Measurements from ENCODE around the gene CNTN1. TPM values are rescaled to one million over a fixed set of nuclear protein-coding genes. Genes with fewer than 3 reads are reported as not detected.

CNTN1 gene
- total RNA-seq, 4 donors from 2014 or later: 7.5 to 34.2 (median 19.4) TPM

DNA sequence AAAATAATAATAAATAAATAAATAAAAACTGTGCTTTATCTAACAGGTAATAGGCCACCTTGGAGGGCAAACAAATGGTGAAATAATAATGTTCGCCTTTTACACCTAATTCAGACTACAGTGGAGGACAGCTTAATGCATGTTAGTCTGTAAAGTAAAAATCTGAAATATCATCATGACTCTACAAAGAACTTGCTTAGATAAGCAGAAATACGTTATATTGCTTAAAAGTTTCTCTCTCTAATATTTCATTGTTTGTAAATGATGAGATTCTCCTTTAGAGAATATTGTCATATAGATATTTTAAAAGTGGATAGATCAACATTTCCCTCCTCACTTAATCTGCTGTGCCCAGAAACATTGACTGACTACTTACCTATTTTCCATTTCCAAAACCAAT lies 397.2 kb downstream of the CNTN1 start:
- intact Hi-C loops (cut with DNase I; ENCODE audit: low total_unique reads): no loop called here
- DNase-seq (ENCODE audit: low spot score in 2 of 2): no peak
- WGBS, 2 donors: 89 to 90% methylated on average over 2 of the region's 2 CpGs
- TF ChIP-seq POLR2A (IDR thresholded peaks at IDR 0.05): no peak
- TF ChIP-seq, protein P1, sequence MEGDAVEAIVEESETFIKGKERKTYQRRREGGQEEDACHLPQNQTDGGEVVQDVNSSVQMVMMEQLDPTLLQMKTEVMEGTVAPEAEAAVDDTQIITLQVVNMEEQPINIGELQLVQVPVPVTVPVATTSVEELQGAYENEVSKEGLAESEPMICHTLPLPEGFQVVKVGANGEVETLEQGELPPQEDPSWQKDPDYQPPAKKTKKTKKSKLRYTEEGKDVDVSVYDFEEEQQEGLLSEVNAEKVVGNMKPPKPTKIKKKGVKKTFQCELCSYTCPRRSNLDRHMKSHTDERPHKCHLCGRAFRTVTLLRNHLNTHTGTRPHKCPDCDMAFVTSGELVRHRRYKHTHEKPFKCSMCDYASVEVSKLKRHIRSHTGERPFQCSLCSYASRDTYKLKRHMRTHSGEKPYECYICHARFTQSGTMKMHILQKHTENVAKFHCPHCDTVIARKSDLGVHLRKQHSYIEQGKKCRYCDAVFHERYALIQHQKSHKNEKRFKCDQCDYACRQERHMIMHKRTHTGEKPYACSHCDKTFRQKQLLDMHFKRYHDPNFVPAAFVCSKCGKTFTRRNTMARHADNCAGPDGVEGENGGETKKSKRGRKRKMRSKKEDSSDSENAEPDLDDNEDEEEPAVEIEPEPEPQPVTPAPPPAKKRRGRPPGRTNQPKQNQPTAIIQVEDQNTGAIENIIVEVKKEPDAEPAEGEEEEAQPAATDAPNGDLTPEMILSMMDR (IDR thresholded peaks at IDR 0.05): no peak
- no peak overlapping the region for H3K4me3 ChIP-seq (ENCODE audit: low read depth, poor library complexity, severe bottlenecking)

DNA sequence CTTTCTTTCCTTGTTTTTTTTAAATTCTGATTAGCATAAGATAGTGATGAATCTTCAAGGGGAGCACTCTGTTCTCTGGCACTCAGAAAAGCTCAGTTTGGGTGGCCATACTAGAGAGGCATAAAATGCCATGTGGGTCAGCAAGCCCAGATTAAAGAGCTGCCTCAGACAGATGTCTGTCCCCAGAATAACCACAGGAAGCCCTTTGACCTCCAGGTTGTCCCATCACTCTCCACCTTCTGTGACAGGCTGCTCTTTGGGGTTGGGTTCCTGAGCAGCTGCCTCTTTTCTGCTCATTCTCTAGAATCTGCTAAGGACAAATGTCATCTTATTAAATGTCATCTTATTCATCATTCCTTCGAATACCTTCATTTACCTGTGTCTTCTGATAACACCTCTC lies 399.9 kb downstream of the CNTN1 start:
- TF ChIP-seq, protein P1 (IDR thresholded peaks at IDR 0.05): no peak
- no peak for TF ChIP-seq POLR2A (IDR thresholded peaks at IDR 0.05)
- intact Hi-C loops (cut with DNase I; ENCODE audit: low total_unique reads): no loop called here
- DNase-seq (ENCODE audit: low spot score in 2 of 2): no peak
- 91 to 93% methylated on average over 1 of the region's 1 CpG for WGBS, 2 donors
- no peak overlapping the region for H3K4me3 ChIP-seq (ENCODE audit: low read depth, poor library complexity, severe bottlenecking)

DNA sequence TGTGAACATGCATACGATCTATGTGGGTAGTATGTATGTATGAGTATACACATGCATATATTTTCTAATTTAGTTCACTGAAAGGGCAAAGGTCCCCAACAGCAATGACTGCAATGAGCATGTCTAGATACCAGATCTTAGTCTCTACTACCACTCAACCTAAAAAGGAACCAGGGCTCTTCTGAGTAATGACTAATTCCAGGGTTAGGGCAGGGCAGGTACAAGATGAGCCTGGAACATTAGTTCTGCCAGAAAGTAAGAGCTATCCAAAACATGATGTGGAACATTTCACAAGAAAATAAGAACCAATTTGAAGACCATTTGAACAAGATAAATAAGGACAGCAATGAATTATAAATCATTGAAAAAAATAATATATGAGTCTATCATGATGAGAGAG lies 404.6 kb downstream of the CNTN1 start:
- DNase-seq (ENCODE audit: low spot score in 2 of 2): no peak
- intact Hi-C loops (cut with DNase I; ENCODE audit: low total_unique reads): no loop called here
- TF ChIP-seq, protein P1 (IDR thresholded peaks at IDR 0.05): no peak
- TF ChIP-seq POLR2A (IDR thresholded peaks at IDR 0.05): no peak
- WGBS, 2 donors: 60 to 79% methylated on average over 1 of the region's 1 CpG
- no peak overlapping the region for H3K4me3 ChIP-seq (ENCODE audit: low read depth, poor library complexity, severe bottlenecking)

DNA sequence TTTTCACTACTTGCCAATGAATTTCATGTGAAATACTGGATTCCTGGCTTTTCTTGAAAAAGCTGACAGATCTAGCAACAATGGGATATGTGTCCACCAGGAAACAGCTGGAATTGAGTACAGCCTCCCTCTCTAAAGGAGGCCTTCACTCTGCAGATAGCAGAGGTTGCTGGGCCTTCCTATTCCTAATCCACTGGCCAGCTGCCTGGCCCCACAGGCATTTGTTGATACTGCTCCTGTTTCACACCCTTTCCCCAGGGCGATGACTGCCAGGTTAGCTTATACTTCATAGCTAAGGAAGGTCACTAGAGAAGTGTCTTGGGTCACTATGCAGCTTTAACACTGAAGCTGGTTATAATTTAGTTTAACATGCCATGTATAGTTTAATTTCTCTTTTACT lies 408.3 kb downstream of the CNTN1 start:
- DNase-seq (ENCODE audit: low spot score in 2 of 2): no peak
- no peak for TF ChIP-seq POLR2A (IDR thresholded peaks at IDR 0.05)
- TF ChIP-seq, protein P1 (IDR thresholded peaks at IDR 0.05): no peak
- WGBS, 2 donors: 78 to 90% methylated on average over 1 of the region's 1 CpG
- intact Hi-C loops (cut with DNase I; ENCODE audit: low total_unique reads): no loop called here
- H3K4me3 ChIP-seq (ENCODE audit: low read depth, poor library complexity, severe bottlenecking): no peak overlapping the region

DNA sequence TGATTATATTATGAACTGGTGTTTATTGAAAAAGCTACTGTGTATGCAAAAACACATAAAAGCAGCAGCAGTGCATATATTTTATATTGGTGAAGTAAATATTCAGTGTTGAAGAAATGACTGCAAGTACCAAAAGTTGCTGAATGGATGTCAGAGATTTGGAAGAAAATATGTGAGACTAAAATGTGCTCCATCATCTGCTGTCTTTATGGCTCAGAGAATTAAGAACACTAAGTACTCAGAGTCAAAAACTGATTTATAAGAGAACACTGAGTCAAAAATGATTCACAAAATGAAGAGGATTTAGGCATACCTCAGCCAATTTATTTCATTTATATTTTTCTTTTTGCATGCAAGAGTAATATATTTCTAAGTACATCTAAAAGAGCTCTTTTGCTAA lies 409.6 kb downstream of the CNTN1 start:
- no peak for DNase-seq (ENCODE audit: low spot score in 2 of 2)
- H3K4me3 ChIP-seq (ENCODE audit: low read depth, poor library complexity, severe bottlenecking): no peak overlapping the region
- intact Hi-C loops (cut with DNase I; ENCODE audit: low total_unique reads): no loop called here
- no peak for TF ChIP-seq POLR2A (IDR thresholded peaks at IDR 0.05)
- TF ChIP-seq, protein P1 (IDR thresholded peaks at IDR 0.05): no peak

DNA sequence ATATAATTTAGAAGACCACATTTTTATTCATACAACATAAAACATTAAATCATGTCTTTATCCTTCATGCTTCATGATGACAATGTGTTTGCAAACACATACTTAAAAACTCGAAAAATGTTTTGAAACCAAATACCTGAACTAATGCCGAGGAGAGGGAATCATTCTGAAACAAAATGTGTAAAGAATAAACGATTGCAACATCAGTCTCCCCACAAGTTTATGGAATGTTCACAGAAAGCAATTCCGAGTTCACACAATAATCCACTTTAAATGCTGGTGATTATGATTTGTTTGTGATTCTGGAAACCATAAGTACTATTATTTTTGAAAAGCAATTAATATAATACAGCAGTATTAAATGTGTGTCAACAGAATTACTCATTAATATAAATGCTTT lies 411.4 kb downstream of the CNTN1 start:
- WGBS, 2 donors: 47 to 53% methylated on average over 4 of the region's 4 CpGs
- intact Hi-C loops (cut with DNase I; ENCODE audit: low total_unique reads): no loop called here

More for the DNA sequence above, 411.4 kb downstream of the CNTN1 start:
- TF ChIP-seq, protein P1 (IDR thresholded peaks at IDR 0.05): no peak
- TF ChIP-seq POLR2A (IDR thresholded peaks at IDR 0.05): no peak
- H3K4me3 ChIP-seq (ENCODE audit: low read depth, poor library complexity, severe bottlenecking): no peak overlapping the region
- no peak for DNase-seq (ENCODE audit: low spot score in 2 of 2)

All from lower leg skin (tissue), 4 donors.